ENCODE data around the gene PPARD.
"Not testable (repeated sequence)": the region's sequence is repeated elsewhere in the genome, so short reads cannot be mapped to it uniquely, and the experiment has no call there.

PPARD gene

DNA sequence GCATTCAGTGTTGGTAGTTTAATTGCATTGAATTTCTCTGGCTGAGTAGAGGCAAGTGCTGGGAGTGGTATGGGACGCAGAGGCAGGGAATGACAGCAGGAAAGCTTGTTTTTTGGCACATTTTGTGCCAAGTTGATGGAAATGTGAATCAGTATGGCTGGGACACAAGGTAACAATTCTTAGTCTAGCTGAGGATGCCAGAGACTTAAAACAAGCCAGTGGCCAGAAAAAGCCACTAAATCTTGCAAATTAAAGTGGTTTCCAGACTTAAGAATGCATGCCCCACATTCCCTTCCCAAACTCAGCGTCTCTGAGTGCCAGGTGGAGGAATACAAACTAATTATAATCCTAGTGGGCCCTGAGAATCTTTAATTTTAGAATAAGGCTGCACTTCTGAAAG is 35.9 kb downstream of the PPARD start:
- in situ Hi-C loops (cut with HindIII; ENCODE audit: low sequenced_read_pairs): no loop called here

DNA sequence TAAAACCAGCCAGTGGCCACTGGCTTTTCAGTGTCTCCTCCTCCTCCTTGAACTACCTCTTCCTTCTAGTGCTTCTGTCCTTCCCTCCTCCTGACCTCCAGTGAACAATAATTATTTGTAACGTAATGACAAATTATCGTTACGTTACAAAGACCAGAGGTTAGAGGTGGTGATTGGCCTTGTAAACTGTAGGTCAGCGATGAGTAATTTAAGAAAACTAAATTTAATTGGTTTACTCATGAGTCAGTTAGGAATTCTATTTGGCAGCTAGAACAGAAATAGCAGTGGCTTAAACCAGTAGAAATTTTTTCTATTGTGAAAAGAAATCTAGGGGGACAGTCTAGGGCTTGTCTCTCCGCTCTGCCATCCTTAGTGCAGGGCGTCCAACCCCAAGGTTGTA is 38.8 kb downstream of the PPARD start:
- in situ Hi-C loops (cut with HindIII; ENCODE audit: low sequenced_read_pairs): no loop called here

DNA sequence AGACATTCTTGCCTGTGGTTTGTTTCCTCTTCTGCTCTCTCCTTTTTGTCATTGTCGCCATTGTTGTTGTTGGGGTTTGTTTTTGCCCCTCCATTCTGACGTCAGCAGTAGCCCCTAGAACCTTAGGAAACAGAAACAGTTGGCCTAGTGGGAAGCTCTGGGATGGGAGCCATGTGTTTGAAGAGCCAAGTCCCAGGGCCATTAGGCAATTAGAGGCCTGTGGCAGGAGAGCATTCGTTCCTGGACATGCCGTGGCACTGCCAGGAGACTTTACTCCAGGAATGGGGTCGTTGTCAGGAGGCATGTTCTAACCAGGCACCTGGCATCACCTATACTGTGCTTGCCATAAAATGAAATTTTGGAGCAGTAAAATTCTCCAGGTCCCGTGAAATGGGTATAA is 39.7 kb downstream of the PPARD start:
- in situ Hi-C loops (cut with HindIII; ENCODE audit: low sequenced_read_pairs): no loop called here

DNA sequence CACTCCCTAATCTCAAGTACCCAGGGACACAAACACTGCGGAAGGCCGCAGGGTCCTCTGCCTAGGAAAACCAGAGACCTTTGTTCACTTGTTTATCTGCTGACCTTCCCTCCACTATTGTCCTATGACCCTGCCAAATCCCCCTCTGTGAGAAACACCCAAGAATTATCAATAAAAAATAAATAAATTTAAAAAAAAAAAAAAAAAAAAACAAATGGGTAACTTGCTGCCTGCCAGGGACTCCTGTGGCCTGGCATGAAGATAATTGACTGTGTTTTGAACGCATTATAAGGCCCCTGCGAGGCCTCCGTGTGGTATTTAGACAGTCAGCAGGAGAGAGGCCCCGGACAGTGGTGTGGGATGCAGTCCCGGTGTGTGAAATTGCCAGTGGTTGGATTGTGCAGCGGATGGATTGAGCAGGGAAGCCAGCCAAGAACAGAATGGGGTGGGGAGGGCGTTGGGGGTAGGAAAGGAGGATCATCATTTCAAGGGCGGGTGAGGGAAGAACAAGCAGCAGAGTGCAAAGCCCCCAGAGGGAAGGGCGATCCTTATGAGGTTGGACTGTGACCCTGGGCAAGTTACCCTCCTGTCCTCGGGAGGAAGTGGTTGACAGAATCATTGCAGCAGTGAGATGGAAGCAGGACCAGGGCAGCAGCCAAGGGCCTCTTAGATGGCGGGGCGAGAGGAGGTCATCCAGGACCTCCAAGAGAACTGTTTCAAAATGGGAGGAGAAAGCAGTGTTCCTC is 43.3 kb downstream of the PPARD start:
- in situ Hi-C loops (cut with HindIII; ENCODE audit: low sequenced_read_pairs): no loop called here

DNA sequence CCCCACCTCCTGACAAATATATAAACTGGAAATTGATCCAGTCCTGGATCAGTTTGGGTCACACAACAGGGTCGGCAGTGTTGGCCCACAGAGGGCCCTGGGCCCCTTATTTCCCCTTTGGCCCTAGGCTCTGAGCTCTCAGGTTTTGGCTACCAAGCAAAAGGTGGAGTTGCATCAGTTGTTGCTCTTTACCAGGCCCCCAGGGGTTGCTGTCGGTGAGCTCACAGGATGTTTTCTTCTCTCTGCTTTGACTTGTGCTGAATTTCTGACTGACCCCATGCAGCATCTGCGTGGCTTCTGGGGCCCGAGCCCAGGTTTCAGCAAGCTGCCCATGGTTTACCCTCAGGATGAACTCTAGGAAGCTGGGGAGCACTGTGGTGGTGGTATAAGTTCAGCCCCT is 44.6 kb downstream of the PPARD start:
- in situ Hi-C loops (cut with HindIII; ENCODE audit: low sequenced_read_pairs): no loop called here

DNA sequence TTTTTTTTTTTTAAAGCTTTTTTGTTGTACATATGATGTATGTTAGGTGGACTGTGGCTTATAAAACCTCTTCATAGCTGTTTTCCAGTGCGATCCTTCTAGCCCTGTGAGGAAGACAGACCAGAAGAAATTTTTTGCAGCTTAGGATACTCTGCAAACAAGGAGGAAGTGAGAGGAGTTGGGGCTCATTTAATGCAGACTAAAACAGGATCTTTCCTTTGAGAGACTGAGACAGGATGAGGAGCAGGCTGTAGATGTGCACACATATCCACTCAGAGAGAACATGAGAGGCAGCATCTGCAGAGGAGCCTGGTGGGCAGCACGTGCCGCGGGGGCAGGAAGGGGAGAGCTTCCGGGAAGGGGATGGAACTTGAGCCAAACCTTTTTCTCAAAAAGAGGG is 45.7 kb downstream of the PPARD start:
- in situ Hi-C loops (cut with HindIII; ENCODE audit: low sequenced_read_pairs): no loop called here

DNA sequence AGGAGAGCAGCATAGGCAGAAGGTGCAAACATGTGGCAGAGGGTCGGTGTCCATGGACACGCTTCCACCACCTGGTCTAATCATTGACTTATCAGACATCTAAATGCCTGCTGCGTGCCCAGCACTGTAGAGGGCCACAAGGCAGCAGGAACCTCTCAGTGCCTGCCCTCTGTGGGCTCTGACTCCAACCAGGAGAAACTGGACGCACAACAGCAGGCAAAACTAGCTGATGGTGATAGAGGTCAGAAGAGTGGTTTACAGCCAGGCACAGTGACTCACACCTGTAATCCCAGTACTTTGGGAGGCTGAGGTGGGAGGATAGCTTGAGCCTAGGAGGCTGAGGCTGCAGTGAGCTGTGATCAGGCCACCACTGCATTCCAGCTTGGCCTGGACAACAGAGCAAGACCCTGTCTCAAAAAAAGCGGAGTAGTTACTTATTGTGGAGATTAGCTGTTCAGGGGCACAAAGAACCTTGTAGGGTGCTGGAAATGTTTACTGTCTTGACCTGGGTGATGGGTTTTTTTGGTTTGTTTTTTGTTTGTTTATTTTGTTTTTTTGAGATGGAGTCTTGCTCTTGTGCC is 46.5 kb downstream of the PPARD start:
- in situ Hi-C loops (cut with HindIII; ENCODE audit: low sequenced_read_pairs): no loop called here

DNA sequence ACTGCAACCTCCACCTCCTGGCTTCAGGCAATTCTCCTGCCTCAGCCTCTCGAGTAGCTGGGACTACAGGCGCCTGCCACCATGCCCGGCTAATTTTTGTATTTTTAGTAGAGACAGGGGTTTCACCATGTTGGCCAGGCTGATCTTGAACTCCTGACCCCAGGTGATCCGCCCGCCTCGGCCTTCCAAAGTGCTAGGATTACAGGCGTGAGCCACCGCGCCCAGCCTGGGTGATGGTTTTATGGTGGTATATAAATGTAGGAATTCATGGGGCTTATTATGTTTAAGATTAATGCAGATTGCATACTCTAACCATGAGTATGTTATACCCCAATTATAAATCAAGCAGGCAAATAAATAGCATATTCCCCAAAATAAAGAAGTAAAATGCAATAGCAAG is 47.0 kb downstream of the PPARD start:
- in situ Hi-C loops (cut with HindIII; ENCODE audit: low sequenced_read_pairs): not testable (repeated sequence)

DNA sequence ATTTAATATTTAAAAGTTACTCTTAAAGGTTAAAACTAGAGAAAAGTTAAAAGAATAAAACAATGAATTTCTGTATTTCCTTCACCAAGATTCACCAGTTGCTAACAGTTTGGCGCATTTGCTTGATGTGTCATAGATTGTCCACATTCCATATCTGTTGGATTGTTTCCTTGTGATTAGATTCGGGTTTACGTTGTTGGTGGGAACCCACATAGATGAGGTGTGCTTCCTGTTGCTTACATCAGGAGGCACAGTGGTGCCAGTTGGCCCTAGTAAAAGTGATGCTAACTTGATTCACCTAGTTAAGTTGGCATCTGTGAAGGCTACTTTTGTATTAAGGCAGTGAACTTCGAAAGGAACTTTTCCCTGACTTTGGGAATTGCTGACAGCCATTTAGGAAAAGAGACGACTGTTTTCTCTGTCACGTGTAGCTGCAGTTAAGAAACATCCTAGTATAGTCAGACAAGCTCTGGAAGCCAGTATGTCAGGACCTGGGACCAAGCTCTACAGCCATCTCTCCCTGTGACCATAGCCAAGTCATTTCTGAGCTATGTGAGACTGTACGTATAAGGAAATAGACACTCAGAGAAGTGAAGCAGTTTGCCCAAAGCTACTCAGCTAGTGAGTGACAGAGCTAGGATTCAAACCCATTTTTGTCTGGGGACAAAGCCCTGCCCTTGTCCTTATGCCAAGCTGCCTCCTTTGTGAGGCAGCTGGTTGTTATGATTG is 49.0 kb downstream of the PPARD start:
- in situ Hi-C loops (cut with HindIII; ENCODE audit: low sequenced_read_pairs): no loop called here

DNA sequence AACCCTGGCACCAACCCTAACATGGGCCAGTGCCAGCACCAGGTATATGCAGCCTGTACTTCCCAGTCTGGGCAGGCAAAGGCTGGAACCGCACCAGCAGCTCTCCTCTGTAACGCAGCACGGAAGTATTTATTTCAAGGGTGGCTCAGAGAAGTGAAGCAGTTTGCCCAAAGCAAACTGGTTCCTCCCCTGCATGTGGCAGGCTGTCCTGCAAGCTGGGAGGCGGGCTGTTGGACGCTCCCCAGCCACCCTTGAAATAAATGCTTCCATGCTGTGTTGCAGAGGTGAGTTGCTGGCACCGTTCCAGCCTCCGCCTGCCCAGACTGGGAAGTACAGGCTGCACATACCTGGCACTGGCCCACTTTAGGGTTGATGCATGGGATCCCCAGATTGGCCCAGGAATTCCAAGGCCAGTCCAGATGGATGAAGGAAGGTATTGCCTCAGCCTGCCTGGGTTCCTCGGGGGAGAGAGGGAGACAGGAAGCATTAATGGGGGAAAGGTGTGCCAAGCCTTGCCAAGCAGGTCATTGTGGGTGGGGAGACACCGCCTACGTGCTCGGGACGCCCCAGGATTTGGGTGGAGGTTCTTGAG is 49.8 kb downstream of the PPARD start:
- in situ Hi-C loops (cut with HindIII; ENCODE audit: low sequenced_read_pairs): no loop called here

DNA sequence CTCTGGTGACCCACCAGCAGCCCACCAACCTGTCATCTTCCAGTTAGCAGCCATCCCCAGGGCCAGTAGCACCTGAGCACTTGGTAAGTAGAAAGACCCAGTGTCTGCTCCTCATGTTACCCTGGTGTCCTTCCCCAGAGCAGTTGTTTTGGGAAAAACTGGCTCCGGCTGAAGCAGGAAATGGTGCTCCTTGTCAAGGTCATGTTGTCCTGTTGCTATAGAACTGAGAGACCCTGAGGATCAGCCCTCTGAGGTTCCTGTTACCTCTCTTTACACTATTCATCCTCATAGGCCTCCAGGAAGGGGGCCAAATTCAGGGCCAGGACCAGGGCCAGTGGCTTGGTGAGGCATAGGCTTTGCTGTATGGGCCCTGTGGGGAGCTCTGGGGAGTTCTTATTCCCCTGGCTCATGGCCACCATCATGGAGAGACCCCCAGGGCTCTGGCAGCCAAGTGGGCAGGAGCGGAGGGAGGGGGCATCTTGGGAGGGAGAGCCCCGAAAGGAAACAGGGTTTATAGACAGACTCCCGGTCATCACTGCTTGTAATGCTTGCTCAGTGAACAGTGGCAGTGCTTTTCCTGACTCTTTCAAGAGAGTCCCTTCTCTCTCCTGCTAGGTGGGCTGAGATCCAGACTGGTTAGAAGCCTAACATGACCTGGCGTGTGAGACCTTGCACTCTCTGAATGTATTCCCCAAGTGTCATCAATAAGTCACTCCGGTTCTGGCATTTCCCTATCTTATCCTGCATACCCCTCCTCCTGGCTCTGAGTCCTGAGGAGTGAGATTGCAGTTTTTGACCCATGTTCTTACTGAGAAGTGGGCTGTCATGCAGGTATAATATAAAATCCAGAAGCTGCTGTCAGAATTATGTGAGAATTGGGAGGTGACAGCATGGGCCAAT is 50.7 kb downstream of the PPARD start:
- in situ Hi-C loops (cut with HindIII; ENCODE audit: low sequenced_read_pairs): no loop called here

DNA sequence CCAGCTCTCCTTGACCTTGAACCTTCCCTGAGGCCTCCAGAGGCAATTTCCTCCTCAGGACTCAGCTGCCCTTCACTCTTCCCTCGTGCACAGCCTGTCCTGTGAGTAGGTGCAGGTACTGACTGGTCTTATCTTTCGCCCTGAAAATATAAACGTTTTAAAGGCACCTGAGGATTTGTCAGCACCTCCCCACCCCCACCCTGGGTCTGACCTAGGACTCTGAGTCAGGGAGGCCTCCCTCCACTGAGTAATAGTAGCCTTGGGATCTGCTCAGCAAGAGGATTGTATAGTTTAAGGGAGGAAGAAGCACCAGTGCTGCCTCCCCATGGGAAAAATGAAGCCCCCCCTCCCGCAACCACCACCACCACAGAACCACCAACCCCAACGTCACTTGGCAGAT is 54.6 kb downstream of the PPARD start:
- in situ Hi-C loops (cut with HindIII; ENCODE audit: low sequenced_read_pairs): no loop called here

DNA sequence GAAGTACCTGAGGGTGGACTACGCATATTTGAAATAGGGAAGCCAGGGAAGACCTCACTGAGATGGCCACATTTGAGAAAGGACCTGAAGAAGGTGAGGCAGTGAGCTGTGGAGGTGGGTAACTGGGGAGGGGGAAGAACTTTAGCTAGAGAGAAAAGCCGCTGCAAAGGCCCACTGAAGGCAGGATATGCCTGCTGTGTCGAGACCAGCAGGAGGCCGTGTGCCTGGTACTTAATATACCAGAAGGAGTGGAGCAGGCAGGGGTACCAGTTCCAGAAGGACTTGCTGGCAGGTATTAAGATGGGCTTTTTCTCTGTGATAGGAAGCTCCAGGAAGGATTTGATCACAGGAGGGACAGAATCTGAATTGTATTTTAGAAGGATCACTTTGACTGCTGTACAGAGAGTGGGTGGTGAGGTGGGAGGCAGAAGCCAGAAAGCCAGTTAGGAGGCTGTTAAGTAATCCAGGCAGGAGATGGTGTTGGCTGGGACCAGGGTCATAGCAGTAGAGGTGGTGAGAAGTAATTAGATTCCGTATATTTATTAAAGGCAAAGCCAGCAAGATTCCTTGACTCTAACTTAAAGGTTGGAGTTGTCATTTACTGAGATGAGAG is 55.6 kb downstream of the PPARD start:
- in situ Hi-C loops (cut with HindIII; ENCODE audit: low sequenced_read_pairs): no loop called here

DNA sequence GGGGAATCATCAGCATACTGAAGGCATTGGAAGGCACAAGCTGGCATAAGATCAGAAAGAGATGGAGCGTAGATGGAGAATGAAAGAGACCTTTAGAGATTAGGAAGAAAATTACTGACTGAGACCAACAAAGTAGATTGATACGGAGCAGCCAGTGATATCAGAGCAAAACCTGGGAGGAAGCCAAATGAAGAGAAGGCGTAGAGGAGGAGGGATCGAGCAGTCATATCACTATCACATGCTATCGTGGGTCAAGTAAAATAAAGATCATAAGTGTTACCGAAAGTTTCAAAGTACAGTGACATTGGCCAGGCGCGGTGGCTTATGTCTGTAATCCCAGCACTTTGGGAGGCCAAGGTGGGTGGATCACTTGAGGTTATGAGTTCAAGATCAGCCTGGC is 56.2 kb downstream of the PPARD start:
- in situ Hi-C loops (cut with HindIII; ENCODE audit: low sequenced_read_pairs): no loop called here

DNA sequence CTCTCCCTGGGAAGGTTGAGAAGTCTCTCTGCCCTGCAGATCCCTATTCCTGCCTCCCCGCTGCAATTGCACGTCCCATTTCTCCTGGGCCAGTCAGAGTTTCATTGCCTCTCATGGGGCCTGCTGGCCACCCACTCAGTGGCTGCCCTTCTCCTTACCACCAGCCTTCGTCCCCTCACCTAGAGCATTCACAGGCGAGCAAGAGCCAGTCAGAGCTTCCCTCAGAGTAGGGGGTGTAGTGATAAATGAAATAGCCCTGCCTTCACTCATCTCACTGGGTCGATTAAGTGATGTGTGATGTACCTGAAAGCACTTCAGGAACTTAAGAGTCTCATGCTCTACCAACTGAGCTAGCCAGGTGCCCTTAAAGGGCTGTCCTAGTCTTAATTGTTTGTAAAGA is 57.8 kb downstream of the PPARD start:
- in situ Hi-C loops (cut with HindIII; ENCODE audit: low sequenced_read_pairs): no loop called here

DNA sequence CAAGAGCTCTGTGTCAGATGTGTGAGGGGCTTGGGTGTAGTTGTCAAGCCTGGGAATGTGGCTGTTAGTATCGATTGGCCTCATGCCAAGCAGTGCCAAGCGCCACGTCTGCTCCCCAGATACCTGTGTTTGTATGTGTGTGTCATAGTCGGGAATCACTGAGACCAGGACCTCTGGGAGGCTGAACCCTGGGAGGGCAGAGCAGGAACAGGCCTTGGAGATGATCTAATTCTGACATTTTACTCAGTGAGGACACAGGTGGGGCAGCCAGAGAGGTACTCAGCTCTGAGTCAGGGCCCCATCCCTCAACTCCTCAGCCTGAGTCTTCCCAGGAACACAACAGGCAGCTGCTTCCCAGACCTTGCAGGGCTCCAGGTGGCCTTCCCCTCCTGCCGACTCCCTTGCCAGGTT is 58.5 kb downstream of the PPARD start:
- in situ Hi-C loops (cut with HindIII; ENCODE audit: low sequenced_read_pairs): no loop called here

DNA sequence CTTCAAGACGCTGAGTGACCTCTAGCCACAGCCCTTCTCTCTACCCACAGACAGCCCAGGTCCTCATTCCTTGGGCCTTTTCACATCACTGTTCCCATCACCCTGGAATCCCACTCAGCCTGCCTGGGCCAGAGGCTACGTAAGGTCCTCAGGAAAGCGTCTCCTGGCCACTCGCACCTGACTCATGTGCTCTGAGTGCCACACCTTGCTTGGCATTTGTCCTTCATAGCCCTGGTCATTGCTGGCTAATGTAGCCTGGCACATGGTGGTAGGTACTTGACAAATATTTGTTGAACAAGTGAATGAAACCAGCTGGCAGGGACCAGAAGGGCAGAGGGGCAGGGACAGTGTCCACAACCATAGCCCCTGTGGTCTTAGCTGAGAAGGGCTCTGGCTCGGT is 59.2 kb downstream of the PPARD start:
- in situ Hi-C loops (cut with HindIII; ENCODE audit: low sequenced_read_pairs): no loop called here

DNA sequence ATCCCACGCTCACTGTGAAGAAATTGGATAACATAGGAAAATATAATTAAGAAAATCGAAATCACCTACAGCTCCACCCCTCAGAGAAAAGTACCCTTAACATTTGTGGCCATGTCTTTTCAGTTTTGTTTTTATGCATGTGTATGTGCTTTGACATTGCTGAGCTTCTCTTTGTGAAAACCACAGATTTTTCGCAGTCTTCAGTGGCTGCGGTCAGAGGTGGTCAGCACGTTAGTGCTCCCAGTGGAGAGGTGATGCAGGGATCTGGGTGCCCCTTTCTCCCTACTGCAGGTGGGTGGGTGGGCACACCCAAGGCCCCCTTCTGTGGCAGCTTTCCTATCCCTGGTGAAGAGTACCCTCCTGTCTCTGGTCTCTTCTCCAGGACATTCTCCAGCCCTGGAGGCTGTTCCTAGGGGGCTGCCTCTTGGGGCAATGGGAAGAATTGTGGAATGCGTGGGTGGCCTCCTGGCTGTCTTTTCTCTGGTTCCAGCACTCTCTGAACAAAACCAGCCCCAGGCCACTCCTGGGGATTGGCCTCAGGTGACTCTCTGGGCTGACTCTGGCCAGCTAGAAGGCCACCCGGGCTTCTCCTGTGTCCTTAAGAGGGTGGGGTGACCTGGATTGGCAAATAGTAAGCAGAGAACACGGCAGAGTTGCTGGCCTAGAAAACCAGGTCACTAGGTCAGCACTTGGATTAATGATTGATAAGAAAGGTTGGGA is 59.9 kb downstream of the PPARD start:
- in situ Hi-C loops (cut with HindIII; ENCODE audit: low sequenced_read_pairs): no loop called here

DNA sequence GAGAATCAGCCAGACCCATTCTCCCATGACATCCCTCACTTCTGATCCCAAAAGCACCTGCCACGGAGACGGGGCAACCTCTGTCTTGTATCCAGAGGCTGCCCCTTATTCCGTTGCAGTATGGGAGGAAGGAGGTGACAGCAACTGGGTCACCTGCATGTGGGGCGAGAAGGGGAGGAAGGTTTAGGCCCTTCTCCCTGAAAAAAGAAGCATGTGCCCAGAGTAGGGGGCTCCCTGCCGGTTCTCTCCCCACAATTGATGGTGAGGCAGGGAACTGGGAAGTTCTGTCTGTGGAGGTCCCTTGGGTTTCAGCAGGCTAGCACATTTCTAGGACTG is 60.5 kb downstream of the PPARD start:
- in situ Hi-C loops (cut with HindIII; ENCODE audit: low sequenced_read_pairs): no loop called here

All from DLD1 (cell line).